HepG2 (cell line): ENCODE data around the gene NCMAP. TPM values are rescaled to one million over a fixed set of nuclear protein-coding genes. Genes with fewer than 3 reads are reported as not detected.

Experiments
- BRF2 ChIP-seq: sonication (generic); formaldehyde crosslinking; IDR thresholded peaks from 2 replicates; pipeline ENCODE4 v1.8.1; 2022; ENCODE audit warnings: mild to moderate bottlenecking, missing genetic modification reagents
- CCAR2 ChIP-seq: fragments of 200-400 bp; formaldehyde crosslinking; optimal IDR thresholded peaks from 2 replicates; pipeline ENCODE3; 2018; ENCODE audit warnings: low read depth, mild to moderate bottlenecking, low read length, moderate library complexity
- FOXA3 ChIP-seq: IDR thresholded peaks from 2 replicates; pipeline ENCODE4 v1.6.1; 2016; ENCODE audit warnings: missing genetic modification reagents, missing compliant biosample characterization
- FOXO1 ChIP-seq: sonication (generic); formaldehyde crosslinking; IDR thresholded peaks from 2 replicates; pipeline ENCODE4 v1.4.0; 2020; ENCODE audit warnings: missing genetic modification reagents
- GABPB1 ChIP-seq: IDR thresholded peaks from 2 replicates; pipeline ENCODE4 v1.6.1; 2016; ENCODE audit warnings: mild to moderate bottlenecking, missing genetic modification reagents, moderate library complexity, missing compliant biosample characterization
- KLF9 ChIP-seq: IDR thresholded peaks from 2 replicates; pipeline ENCODE4 v1.6.1; 2016; ENCODE audit warnings: low read depth
- MTA1 ChIP-seq: sonication (generic); formaldehyde crosslinking; IDR thresholded peaks from 2 replicates; pipeline ENCODE4 v1.4.0; 2020; ENCODE audit warnings: missing genetic modification reagents, mild to moderate bottlenecking, borderline replicate concordance
- NFE2 ChIP-seq: sonication (generic); formaldehyde crosslinking; IDR thresholded peaks from 2 replicates; pipeline ENCODE4 v1.4.0; 2020; ENCODE audit warnings: missing genetic modification reagents
- SYNCRIP ChIP-seq: fragments of 200-400 bp; formaldehyde crosslinking; IDR thresholded peaks from 2 replicates; pipeline ENCODE4 v1.6.1; 2018; ENCODE audit warnings: mild to moderate bottlenecking, low read depth, low read length; ENCODE audit not compliant: insufficient read depth
- TFDP1 ChIP-seq: IDR thresholded peaks from 2 replicates; pipeline ENCODE4 v1.6.1; 2016; ENCODE audit warnings: missing compliant biosample characterization, missing genetic modification reagents, borderline replicate concordance
- YY1 ChIP-seq: IDR thresholded peaks from 2 replicates; pipeline ENCODE4 v1.6.1; 2011; ENCODE audit warnings: low read length, low read depth, moderate library complexity, mild to moderate bottlenecking; ENCODE audit not compliant: insufficient read depth, insufficient replicate concordance
- ZFP1 ChIP-seq: IDR thresholded peaks from 2 replicates; pipeline ENCODE4 v1.6.1; 2016
- ZMYM4 ChIP-seq: sonication (generic); formaldehyde crosslinking; IDR thresholded peaks from 2 replicates; pipeline ENCODE4 v1.8.1; 2023; ENCODE audit warnings: mild to moderate bottlenecking, missing genetic modification reagents
- ZNF263 ChIP-seq: sonication (generic); formaldehyde crosslinking; IDR thresholded peaks from 2 replicates; pipeline ENCODE4 v1.4.0; 2020; ENCODE audit warnings: missing genetic modification reagents
- ZNF563 ChIP-seq: sonication (generic); formaldehyde crosslinking; IDR thresholded peaks from 2 replicates; pipeline ENCODE4 v1.8.0; 2022; ENCODE audit warnings: mild to moderate bottlenecking, moderate library complexity, missing genetic modification reagents
- polyA plus RNA-seq, 8 experiments: library from polyadenylated mRNA; depleted of rRNA in 3 of 8; stranded (reverse) in 7 of 8; unstranded in 1 of 8; fragments of >200 nt; fragmentation: Illumina TruSeq in 4 of 8; extraction: Trizol in 4 of 8; gene quantifications; 2 replicates each; pipeline versions ENCODE4 v1.2.1 to v1.2.3, GENCODE V29; 2011 to 2016; ENCODE audit warnings: low read depth in 4 of 8, missing spikeins in 1 of 8, mixed read lengths in 1 of 8; ENCODE audit not compliant: insufficient read depth in 1 of 8
- total RNA-seq, 5 experiments: library from RNA; depleted of rRNA; stranded (reverse); fragments of >200 nt; fragmentation: Illumina TruSeq; extraction: Trizol; gene quantifications; 2 replicates each; pipeline ENCODE4 v1.2.3, GENCODE V29; 2016; ENCODE audit warnings: low read depth in 1 of 5
- TF ChIP-seq, protein P1 (sequence below): sonication (generic); formaldehyde crosslinking; IDR thresholded peaks from 2 replicates; pipeline ENCODE4 v1.8.0; 2022; ENCODE audit warnings: low read depth, missing genetic modification reagents
- TF ChIP-seq, protein P2 (sequence below): sonication (generic); formaldehyde crosslinking; IDR thresholded peaks from 2 replicates; pipeline ENCODE4 v1.5.1; 2020; ENCODE audit warnings: mild to moderate bottlenecking, missing genetic modification reagents, borderline replicate concordance
- TF ChIP-seq, protein P3 (sequence below): sonication (generic); formaldehyde crosslinking; IDR thresholded peaks from 2 replicates; pipeline ENCODE4 v1.4.0; 2020; ENCODE audit warnings: missing genetic modification reagents, mild to moderate bottlenecking, borderline replicate concordance

The NCMAP gene
- total and polyA plus RNA-seq, 2 of the 13 experiments (the other 11 are each of a cell fraction or from before 2014, with no cell fraction given), result 2.7 to 20.0 TPM

- TF ChIP-seq BRF2 (no peak), ZMYM4 (peak; percentile 32; the same call in 1 of the 2 replicates), FOXO1 (CRISPR knock-in tag) (no peak), ZFP1 (CRISPR knock-in tag) (no peak), CCAR2 (no peak), ZNF263 (CRISPR knock-in tag) (peak; percentile 77), GABPB1 (CRISPR knock-in tag) (peak; percentile 42; the same call in 1 of the 2 replicates), KLF9 (CRISPR knock-in tag) (no peak), TFDP1 (no peak), NFE2 (CRISPR knock-in tag) (no peak), SYNCRIP (no peak), YY1 (no peak), FOXA3 (peak; percentile 13; the same call in 1 of the 2 replicates), ZNF563 (no peak), MTA1 (CRISPR knock-in tag) (no peak)
- TF ChIP-seq, protein P1, sequence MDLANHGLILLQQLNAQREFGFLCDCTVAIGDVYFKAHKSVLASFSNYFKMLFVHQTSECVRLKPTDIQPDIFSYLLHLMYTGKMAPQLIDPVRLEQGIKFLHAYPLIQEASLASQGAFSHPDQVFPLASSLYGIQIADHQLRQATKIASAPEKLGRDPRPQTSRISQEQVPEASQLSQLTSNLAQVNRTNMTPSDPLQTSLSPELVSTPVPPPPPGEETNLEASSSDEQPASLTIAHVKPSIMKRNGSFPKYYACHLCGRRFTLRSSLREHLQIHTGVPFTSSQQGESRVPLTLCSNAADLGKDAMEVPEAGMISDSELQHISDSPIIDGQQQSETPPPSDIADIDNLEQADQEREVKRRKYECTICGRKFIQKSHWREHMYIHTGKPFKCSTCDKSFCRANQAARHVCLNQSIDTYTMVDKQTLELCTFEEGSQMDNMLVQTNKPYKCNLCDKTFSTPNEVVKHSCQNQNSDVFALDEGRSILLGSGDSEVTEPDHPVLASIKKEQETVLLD (CRISPR knock-in tag), result peak; percentile 39; the same call in 1 of the 2 replicates
- TF ChIP-seq, protein P2, sequence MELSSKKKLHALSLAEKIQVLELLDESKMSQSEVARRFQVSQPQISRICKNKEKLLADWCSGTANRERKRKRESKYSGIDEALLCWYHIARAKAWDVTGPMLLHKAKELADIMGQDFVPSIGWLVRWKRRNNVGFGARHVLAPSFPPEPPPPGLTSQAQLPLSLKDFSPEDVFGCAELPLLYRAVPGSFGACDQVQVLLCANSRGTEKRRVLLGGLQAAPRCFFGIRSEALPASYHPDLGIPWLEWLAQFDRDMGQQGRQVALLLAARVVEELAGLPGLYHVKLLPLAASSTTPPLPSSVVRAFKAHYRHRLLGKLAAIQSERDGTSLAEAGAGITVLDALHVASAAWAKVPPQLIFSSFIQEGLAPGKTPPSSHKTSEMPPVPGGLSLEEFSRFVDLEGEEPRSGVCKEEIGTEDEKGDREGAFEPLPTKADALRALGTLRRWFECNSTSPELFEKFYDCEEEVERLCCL (CRISPR knock-in tag), result no peak
- TF ChIP-seq, protein P3, sequence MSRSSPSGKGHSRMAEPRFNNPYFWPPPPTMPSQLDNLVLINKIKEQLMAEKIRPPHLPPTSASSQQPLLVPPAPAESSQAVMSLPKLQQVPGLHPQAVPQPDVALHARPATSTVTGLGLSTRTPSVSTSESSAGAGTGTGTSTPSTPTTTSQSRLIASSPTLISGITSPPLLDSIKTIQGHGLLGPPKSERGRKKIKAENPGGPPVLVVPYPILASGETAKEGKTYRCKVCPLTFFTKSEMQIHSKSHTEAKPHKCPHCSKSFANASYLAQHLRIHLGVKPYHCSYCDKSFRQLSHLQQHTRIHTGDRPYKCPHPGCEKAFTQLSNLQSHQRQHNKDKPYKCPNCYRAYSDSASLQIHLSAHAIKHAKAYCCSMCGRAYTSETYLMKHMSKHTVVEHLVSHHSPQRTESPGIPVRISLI (CRISPR knock-in tag), result no peak
Observed at GRCh38 chr1:24555591-24556413, at the start of gene NCMAP (continued).
